HT1080 (cell line): ENCODE data around the gene KCNQ5. TPM values are rescaled to one million over a fixed set of nuclear protein-coding genes. Genes with fewer than 3 reads are reported as not detected.
A peak's percentile ranks its signal among the peaks of the same experiment; 100 is the strongest.

Experiments
- DNase-seq: peaks from one replicate; pipeline ENCODE4 v3.0.0-alpha.2; 2015; ENCODE audit warnings: low read depth
- total RNA-seq: library from RNA; depleted of rRNA; stranded (reverse); fragments of >200 nt; shearing (Covaris generic); gene quantifications from 2 replicates; pipeline ENCODE4 v1.2.3, GENCODE V29; 2014

Gene KCNQ5
- total RNA-seq, 1 experiment from 2014 or later, result 11.3 TPM

GRCh38 chr6:72639920-72640614, 18.2 kb downstream of the KCNQ5 start:
- no peak for DNase-seq

- DNase-seq, result no peak
Measured at GRCh38 chr6:72640615-72640930, 18.7 kb downstream of the KCNQ5 start.

DNA sequence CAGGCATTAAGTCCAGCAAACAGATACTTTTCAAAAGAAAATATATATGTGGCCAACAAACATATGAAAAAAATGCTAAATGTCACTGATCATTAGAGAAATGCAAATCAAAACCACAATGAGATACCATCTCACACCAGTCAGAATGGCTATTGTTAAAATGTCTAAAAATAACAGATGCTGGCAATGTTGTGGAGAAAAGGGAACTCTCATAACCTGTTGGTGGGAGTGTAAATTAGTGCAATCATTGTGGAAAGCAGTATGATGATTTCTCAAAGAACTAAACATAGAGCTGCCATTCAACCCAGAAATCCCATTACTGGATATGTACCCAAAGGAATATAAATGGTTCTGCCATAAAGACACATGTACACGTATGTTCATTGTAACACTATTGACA, 20.6 kb downstream of the KCNQ5 start:
- DNase-seq, result no peak

- DNase-seq, result no peak
Measured at GRCh38 chr6:72643214-72643613, 21.4 kb downstream of the KCNQ5 start.

GRCh38 chr6:72646604-72647485, 25.0 kb downstream of the KCNQ5 start:
- peak; percentile 32 for DNase-seq

DNA sequence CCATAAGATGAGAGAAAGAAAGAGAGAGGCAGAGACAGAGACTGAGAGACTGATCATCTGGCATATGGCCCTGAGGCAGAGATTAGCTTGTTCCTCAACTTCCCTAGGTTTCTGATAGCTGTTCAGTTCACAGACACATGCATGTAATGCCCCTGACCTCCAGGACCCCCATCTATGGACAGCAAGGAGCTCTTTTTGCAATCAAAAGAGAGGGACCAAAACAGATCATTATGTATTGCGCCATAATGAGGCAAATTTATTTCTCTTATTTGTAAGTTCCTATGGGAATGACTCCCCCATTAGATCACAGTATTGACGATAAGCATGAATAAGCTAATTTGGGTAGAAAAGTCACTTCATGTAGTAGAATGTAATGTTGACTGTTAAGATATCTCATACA, 25.6 kb downstream of the KCNQ5 start:
- DNase-seq, result no peak

- DNase-seq, result peak; percentile 79
Measured at GRCh38 chr6:72649032-72649984, 27.4 kb downstream of the KCNQ5 start.

GRCh38 chr6:72650081-72650745, 28.3 kb downstream of the KCNQ5 start:
- DNase-seq, result no peak

DNA sequence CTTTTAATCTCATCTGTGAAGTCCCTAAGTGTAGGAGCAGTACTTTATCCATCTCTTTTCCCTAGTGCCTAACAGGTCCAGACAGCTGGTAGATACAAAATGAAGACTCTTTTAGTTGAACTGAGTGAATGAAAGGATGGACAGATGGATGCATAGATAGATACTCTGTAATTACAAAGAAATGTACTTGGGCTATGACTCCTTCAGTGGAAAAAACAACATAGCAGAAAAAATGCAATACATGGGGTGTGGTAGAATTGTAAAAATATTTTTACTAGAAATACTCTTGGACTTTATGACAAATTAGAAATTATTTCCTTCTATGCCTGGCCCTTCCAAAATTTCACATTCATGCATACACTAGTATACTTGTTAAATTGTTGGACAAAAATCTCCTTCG, 29.3 kb downstream of the KCNQ5 start:
- DNase-seq, result no peak

- no peak for DNase-seq
Measured at GRCh38 chr6:72651967-72652956, 30.4 kb downstream of the KCNQ5 start.

DNA sequence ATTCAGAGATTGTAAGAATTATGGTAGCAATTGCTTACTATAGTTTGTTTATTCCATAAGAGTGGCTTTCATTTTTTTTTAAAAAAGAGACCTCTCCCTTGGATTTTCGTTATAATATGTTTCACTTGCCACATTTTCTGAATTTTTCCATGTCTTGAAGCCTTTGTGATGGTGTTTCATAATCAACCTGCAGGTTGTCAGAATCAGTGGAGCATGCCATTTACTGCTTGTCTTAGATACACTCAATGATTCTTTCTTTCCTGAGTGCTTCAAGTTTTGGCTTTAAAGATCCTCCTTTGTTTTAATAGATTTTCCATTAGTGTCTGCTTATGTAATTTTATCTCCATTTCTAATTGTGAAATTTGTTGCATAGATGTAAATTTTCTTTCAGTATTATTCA, 31.2 kb downstream of the KCNQ5 start:
- DNase-seq, result no peak

GRCh38 chr6:72654071-72654621, 32.3 kb downstream of the KCNQ5 start:
- no peak for DNase-seq

DNA sequence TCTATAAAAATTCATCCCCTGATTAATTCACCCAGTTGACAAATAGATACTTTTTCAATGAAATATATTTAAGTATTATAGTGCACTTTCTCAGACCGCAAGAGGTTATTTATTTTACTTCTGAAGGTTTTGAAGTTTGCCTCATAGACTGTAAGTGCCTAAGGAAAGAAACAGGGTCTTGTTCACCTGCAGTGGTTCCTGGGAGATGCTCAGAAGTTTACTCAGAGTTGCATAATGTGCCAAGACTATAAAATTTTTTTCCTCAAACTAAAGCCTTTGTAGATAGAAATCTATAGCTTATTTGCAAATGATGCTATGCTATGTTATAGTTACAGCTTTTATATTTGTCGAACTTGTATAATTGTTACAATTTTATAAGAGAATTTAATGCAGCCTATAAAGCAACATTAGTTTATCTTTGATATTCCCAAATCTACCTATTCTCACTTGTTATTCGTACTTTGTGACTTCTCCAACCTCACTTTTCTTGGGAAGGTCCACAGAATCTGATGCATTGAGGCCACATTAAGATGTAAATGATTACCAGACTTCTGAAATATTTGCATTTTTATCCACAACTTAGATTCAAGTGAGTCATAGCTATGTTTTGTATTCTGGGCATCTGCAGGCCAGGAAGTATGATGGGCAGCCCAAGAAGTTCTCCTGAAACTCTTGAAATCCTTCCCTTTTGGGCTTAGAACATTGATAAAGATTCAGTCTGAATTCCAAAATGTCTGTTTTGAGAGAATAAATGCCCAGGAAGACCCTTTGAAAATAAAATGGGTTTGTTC, 35.7 kb downstream of the KCNQ5 start:
- DNase-seq, result no peak

- DNase-seq, result no peak
Measured at GRCh38 chr6:72659754-72660153, 37.9 kb downstream of the KCNQ5 start.

DNA sequence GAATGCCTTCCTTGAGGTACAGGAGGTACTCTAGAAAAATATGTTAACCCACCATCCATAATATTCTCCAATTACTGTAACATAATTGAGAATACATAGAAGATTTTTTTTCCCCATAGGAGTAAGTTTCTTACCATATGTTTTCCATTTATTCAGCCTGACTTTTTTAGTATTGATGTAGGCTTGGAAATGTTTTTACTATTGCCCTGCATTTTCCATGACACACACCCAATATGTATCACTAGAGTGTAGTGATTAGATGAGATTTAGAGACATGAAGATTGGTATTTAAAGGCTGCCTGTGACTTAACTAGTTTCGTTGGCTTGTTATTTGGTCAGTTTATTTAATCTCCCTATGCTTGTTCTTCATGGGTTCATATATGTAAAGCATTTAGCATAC, 39.5 kb downstream of the KCNQ5 start:
- DNase-seq, result no peak

DNA sequence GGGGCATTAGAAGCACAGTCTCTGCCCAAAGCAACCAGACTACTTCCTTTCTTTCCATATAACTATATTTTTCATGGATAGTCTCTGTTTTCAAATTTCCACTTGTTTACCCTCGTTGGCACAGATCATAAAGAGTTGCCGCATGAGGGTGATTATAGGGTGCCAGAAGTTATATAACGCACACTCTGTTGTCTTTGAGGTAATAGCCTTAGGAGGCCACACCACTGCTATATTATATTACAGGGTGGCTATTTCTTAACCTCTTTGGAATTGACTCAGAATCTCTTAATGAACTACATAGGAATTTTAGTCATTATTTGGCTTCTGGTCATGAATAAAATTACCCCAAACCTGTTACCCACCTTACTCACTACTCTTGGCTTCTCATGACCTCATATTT, 43.7 kb downstream of the KCNQ5 start:
- no peak for DNase-seq

- no peak for DNase-seq
Measured at GRCh38 chr6:72669324-72669723, 47.5 kb downstream of the KCNQ5 start.

- DNase-seq, result no peak
Measured at GRCh38 chr6:72672906-72673305, 51.0 kb downstream of the KCNQ5 start.

GRCh38 chr6:72674842-72675241, 53.0 kb downstream of the KCNQ5 start:
- DNase-seq, result no peak
